ENCODE measurements around the gene SRC. TPM values are rescaled to one million over a fixed set of nuclear protein-coding genes. Genes with fewer than 3 reads are reported as not detected.

Gene SRC
- total RNA-seq, 2 donors from 2014 or later = 61.2 to 149 TPM

GRCh38 chr20:37357481-37358365 is 11.8 kb downstream of the SRC start:
- Histone ChIP-seq H3K4me3 (no peak overlapping the region), H3K27ac (peak overlapping the region; percentile 60 to 70), H3K4me1 (replicated peaks) (peaks cover 30% of the 10 kb centered on the region), H3K27me3 (replicated peaks; ENCODE audit: insufficient read depth) (no peaks in the 10 kb centered on the region), H3K36me3 (no peaks in the 10 kb centered on the region), H3K9me3 (no peaks in the 10 kb centered on the region)
- DNase-seq (ENCODE audit: low spot score) = no peak
- no peak for TF ChIP-seq POLR2A (IDR thresholded peaks at IDR 0.05)
- no peak for TF ChIP-seq POLR2AphosphoS5 (IDR thresholded peaks at IDR 0.05)
- TF ChIP-seq, protein P1, sequence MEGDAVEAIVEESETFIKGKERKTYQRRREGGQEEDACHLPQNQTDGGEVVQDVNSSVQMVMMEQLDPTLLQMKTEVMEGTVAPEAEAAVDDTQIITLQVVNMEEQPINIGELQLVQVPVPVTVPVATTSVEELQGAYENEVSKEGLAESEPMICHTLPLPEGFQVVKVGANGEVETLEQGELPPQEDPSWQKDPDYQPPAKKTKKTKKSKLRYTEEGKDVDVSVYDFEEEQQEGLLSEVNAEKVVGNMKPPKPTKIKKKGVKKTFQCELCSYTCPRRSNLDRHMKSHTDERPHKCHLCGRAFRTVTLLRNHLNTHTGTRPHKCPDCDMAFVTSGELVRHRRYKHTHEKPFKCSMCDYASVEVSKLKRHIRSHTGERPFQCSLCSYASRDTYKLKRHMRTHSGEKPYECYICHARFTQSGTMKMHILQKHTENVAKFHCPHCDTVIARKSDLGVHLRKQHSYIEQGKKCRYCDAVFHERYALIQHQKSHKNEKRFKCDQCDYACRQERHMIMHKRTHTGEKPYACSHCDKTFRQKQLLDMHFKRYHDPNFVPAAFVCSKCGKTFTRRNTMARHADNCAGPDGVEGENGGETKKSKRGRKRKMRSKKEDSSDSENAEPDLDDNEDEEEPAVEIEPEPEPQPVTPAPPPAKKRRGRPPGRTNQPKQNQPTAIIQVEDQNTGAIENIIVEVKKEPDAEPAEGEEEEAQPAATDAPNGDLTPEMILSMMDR (IDR thresholded peaks at IDR 0.05) = no peak
- 52% methylated on average over 15 of the region's 15 CpGs for WGBS
- intact Hi-C loops (cut with DNase I) = no loop called here

GRCh38 chr20:37358366-37359150 is 12.6 kb downstream of the SRC start:
- DNase-seq (ENCODE audit: low spot score) = peak; percentile 91
- TF ChIP-seq, protein P1 (IDR thresholded peaks at IDR 0.05) = peak in 1 of 4 experiments; percentile 1
- peak; percentile 32 for TF ChIP-seq POLR2A (IDR thresholded peaks at IDR 0.05)
- TF ChIP-seq POLR2AphosphoS5 (IDR thresholded peaks at IDR 0.05) = peak; percentile 89
- WGBS = 28% methylated on average over 23 of the region's 23 CpGs
- peaks cover 30% of the 10 kb centered on the region for H3K4me1 ChIP-seq (replicated peaks)
- H3K4me3 ChIP-seq = no peak overlapping the region
- no peaks in the 10 kb centered on the region for H3K36me3 ChIP-seq
- intact Hi-C loops (cut with DNase I) = no loop called here
- no peaks in the 10 kb centered on the region for H3K9me3 ChIP-seq
- H3K27me3 ChIP-seq (replicated peaks; ENCODE audit: insufficient read depth) = no peaks in the 10 kb centered on the region
- H3K27ac ChIP-seq = peak overlapping the region; percentile 60 to 70

DNA sequence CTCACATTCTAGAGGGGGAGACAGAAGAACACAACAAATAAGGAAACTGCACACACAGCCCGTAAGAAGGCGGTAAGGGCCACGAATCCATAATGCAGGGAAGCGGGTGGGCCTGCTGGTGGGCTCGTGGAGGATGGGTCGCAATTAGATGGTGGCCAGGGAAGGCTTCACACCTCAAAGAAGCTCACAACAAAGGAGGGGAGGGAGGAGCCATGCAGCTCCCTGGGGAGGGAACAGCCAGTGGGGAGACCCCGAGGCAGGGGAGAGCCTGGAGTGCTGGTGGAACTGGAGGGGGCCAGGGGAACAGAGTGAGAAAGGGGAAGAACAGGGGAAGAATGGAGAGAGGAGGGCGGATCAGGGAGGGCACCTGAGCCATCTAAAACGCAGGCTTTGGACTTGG is 13.4 kb downstream of the SRC start:
- Histone ChIP-seq H3K4me3 (no peak overlapping the region), H3K27me3 (replicated peaks; ENCODE audit: insufficient read depth) (no peaks in the 10 kb centered on the region), H3K36me3 (no peaks in the 10 kb centered on the region), H3K27ac (peak overlapping the region; percentile 60 to 70), H3K4me1 (replicated peaks) (peaks cover 30% of the 10 kb centered on the region), H3K9me3 (no peaks in the 10 kb centered on the region)
- intact Hi-C loops (cut with DNase I) = no loop called here
- DNase-seq (ENCODE audit: low spot score) = no peak
- 55% methylated on average over 9 of the region's 9 CpGs for WGBS
- TF ChIP-seq POLR2AphosphoS5 (IDR thresholded peaks at IDR 0.05) = no peak
- TF ChIP-seq, protein P1 (IDR thresholded peaks at IDR 0.05) = no peak
- no peak for TF ChIP-seq POLR2A (IDR thresholded peaks at IDR 0.05)

DNA sequence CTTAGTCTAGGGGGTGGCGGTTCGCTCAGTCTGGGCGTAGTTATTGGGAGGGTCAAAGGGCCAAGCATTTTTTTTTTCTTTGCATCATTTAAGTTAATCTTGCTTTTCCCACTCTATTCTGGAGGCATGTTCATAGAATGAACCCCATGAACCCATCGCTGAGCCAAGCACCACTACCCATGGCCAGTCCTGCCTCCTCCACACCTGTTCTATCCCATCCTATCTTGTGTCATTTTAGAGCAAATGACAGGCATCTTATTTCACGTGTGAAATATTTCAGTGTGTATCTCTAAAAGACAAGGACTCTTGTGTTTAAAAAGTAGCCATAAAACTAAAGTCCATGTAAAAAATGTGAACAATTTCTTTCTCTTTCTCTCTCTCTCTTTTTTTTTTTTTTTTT is 13.9 kb downstream of the SRC start:
- Histone ChIP-seq H3K4me3 (no peak overlapping the region), H3K4me1 (replicated peaks) (peaks cover 30% of the 10 kb centered on the region), H3K36me3 (no peaks in the 10 kb centered on the region), H3K27me3 (replicated peaks; ENCODE audit: insufficient read depth) (no peaks in the 10 kb centered on the region), H3K9me3 (no peaks in the 10 kb centered on the region), H3K27ac (peak overlapping the region; percentile 60 to 70)
- 75% methylated on average over 5 of the region's 5 CpGs for WGBS
- no peak for DNase-seq (ENCODE audit: low spot score)
- TF ChIP-seq POLR2A (IDR thresholded peaks at IDR 0.05) (no peak), POLR2AphosphoS5 (IDR thresholded peaks at IDR 0.05) (no peak)
- TF ChIP-seq, protein P1 (IDR thresholded peaks at IDR 0.05) = no peak
- intact Hi-C loops (cut with DNase I) = no loop called here

Measured in prostate gland (tissue), 2 donors.